Trophoblast cell (in vitro differentiated cells and primary cell): ENCODE data around the gene TARBP2.

Source experiments
- DNase-seq, 2 donors: peaks; one replicate each; pipeline ENCODE4 v3.0.0-alpha.2; 2016
- H2AFZ ChIP-seq: 2 replicates; pipeline ENCODE4 v1.6.1; 2013; ENCODE audit warnings: low read length, moderate library complexity, mild to moderate bottlenecking; ENCODE audit not compliant: insufficient read depth, poor library complexity
- H2AK5ac ChIP-seq: 2 replicates; pipeline ENCODE4 v1.6.1; 2013; ENCODE audit warnings: mild to moderate bottlenecking, low read length
- H2BK120ac ChIP-seq: 2 replicates; pipeline ENCODE4 v1.6.1; 2013; ENCODE audit warnings: low read length, mild to moderate bottlenecking, moderate library complexity; ENCODE audit not compliant: insufficient read depth, poor library complexity
- H2BK12ac ChIP-seq: 2 replicates; pipeline ENCODE4 v1.6.1; 2013; ENCODE audit warnings: mild to moderate bottlenecking, low read length, moderate library complexity
- H2BK5ac ChIP-seq: 2 replicates; pipeline ENCODE4 v1.6.1; 2013; ENCODE audit warnings: low read length, low read depth, moderate library complexity, mild to moderate bottlenecking; ENCODE audit not compliant: poor library complexity
- H3K14ac ChIP-seq: 2 replicates; pipeline ENCODE4 v1.6.1; 2013; ENCODE audit warnings: mild to moderate bottlenecking, low read length
- H3K18ac ChIP-seq: 2 replicates; pipeline ENCODE4 v1.6.1; 2013; ENCODE audit warnings: mild to moderate bottlenecking, low read length
- H3K23ac ChIP-seq: 2 replicates; pipeline ENCODE4 v1.6.1; 2013; ENCODE audit warnings: low read length
- H3K27ac ChIP-seq: 2 replicates; pipeline ENCODE4 v1.5.1; 2013; ENCODE audit warnings: low read depth, mild to moderate bottlenecking, inconsistent platforms, low read length, moderate library complexity
- H3K27me3 ChIP-seq: 2 replicates; pipeline ENCODE4 v1.6.1; 2013; ENCODE audit warnings: inconsistent platforms, mild to moderate bottlenecking, low read length, moderate library complexity; ENCODE audit not compliant: insufficient read depth
- H3K36me3 ChIP-seq, 2 experiments: 1 replicate in 1 of 2; 2 replicates in 1 of 2; pipeline ENCODE4 v1.6.1; 2013; ENCODE audit warnings: low read length in 2 of 2, mild to moderate bottlenecking in 2 of 2, moderate library complexity in 1 of 2; ENCODE audit not compliant: insufficient read depth in 2 of 2, control insufficient read depth in 1 of 2
- H3K4ac ChIP-seq: 2 replicates; pipeline ENCODE4 v1.6.1; 2013; ENCODE audit warnings: low read depth, mild to moderate bottlenecking, low read length, moderate library complexity
- H3K4me1 ChIP-seq, 2 experiments: 1 replicate in 1 of 2; 2 replicates in 1 of 2; pipeline ENCODE4 v1.6.1; 2013; ENCODE audit warnings: low read length in 2 of 2, mild to moderate bottlenecking in 2 of 2, moderate library complexity in 1 of 2; ENCODE audit not compliant: insufficient read depth in 2 of 2, control insufficient read depth in 1 of 2
- H3K4me2 ChIP-seq: 2 replicates; pipeline ENCODE4 v1.6.1; 2013; ENCODE audit warnings: inconsistent platforms, mild to moderate bottlenecking, low read length, moderate library complexity
- H3K4me3 ChIP-seq: 2 replicates; pipeline ENCODE4 v1.5.1; 2013; ENCODE audit warnings: mild to moderate bottlenecking, low read depth, low read length, inconsistent platforms
- H3K79me1 ChIP-seq: one replicate; pipeline ENCODE4 v1.6.1; 2013; ENCODE audit warnings: low read length
- H3K79me2 ChIP-seq: 2 replicates; pipeline ENCODE4 v1.6.1; 2013; ENCODE audit warnings: low read length, mild to moderate bottlenecking; ENCODE audit not compliant: control insufficient read depth, insufficient read depth, poor library complexity
- H3K9ac ChIP-seq: 2 replicates; pipeline ENCODE4 v1.6.1; 2013; ENCODE audit warnings: mild to moderate bottlenecking, low read length
- H3K9me3 ChIP-seq: 2 replicates; pipeline ENCODE4 v1.6.1; 2013; ENCODE audit warnings: low read depth, mild to moderate bottlenecking, control low read depth, inconsistent platforms, low read length; ENCODE audit not compliant: insufficient read depth
- H4K12ac ChIP-seq: 2 replicates; pipeline ENCODE4 v1.6.1; 2013; ENCODE audit warnings: low read depth, mild to moderate bottlenecking, low read length, moderate library complexity
- H4K8ac ChIP-seq: 2 replicates; pipeline ENCODE4 v1.6.1; 2013; ENCODE audit warnings: low read depth, mild to moderate bottlenecking, low read length, moderate library complexity
- H4K91ac ChIP-seq: one replicate; pipeline ENCODE4 v1.6.1; 2013; ENCODE audit warnings: low read depth, mild to moderate bottlenecking, low read length, moderate library complexity
- WGBS: extraction: QIAGEN DNeasy Blood & Tissue Kit; methylation state at CpG from one replicate; pipeline ENCODE4 v1.1.7; 2013; ENCODE audit warnings: missing lambda C conversion rate; ENCODE audit not compliant: insufficient read length, insufficient coverage; ENCODE audit errors: extremely low coverage; 5-methylcytosine and 5-hydroxymethylcytosine counted together

The TARBP2 gene

DNA sequence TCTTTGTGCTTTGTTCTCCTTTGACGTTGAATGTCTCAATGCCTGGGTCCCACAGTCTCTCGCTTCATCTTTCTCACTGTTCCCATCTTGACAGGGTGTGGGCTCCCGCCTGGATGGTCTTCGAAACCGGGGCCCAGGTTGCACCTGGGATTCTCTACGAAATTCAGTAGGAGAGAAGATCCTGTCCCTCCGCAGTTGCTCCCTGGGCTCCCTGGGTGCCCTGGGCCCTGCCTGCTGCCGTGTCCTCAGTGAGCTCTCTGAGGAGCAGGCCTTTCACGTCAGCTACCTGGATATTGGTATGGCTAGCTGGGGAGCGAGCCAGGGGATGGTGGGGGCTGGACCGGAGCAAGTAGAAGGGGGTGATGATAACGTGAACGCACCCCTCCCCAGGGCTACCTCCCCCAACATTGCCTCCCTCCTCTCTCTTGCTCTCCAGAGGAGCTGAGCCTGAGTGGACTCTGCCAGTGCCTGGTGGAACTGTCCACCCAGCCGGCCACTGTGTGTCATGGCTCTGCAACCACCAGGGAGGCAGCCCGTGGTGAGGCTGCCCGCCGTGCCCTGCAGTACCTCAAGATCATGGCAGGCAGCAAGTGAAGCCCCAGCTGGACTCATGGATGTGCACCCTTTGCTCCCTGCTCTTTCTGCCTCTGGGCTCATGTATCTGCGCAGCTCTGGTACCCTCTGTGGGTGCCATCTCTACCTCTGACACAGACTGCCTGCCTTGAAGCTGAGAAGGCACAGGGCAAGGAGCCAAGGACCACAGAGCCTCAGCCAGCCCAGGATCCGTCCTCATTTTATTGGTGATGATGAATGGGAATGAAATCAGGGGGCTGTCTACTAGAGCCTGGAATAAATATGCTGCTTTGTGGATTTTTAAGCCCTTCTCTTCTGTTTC lies 4.7 kb downstream of the TARBP2 start:
- Histone ChIP-seq H3K4me2 (no peak overlapping the region), H2AK5ac (no peak overlapping the region), H3K9ac (no peak overlapping the region), H2AFZ (no peak overlapping the region), H3K18ac (no peak overlapping the region), H2BK5ac (no peak overlapping the region), H3K23ac (no peak overlapping the region), H3K79me1 (peaks cover 11% of the 10 kb centered on the region), H2BK120ac (no peak overlapping the region), H3K14ac (no peak overlapping the region), H3K36me3 (peaks cover 37 to 53% of the 10 kb centered on the region in 2 experiments), H3K27me3 (no peaks in the 10 kb centered on the region), H4K91ac (no peak overlapping the region), H4K12ac (no peak overlapping the region), H4K8ac (no peak overlapping the region), H3K27ac (no peak overlapping the region), H3K4me1 (peaks cover 8% of the 10 kb centered on the region in 2 experiments), H3K4me3 (no peak overlapping the region), H3K79me2 (peaks cover 8% of the 10 kb centered on the region), H3K4ac (no peak overlapping the region), H3K9me3 (peaks cover 5% of the 10 kb centered on the region), H2BK12ac (no peak overlapping the region)
- DNase-seq: no peak
- WGBS: no CpG with 5 or more reads among the region's 19 CpGs

DNA sequence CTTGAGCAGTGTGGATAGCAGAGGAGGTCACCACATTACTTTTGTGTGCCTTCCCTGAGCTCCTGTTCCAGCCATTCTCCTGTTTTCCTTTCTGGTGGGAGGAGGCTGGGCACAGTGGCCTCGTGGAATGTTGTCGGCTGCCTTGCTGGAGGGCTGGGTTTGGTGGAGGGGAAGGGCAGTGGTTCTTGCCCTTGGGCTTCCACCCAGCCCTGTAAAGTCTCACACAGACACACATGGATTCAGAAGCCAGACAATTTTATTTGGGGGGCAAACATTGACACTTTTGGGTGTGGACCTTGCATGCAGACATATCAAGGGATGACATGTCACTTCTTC lies 5.3 kb downstream of the TARBP2 start:
- H3K36me3 ChIP-seq: peaks cover 37 to 54% of the 10 kb centered on the region in 2 experiments
- H3K79me2 ChIP-seq: peaks cover 6% of the 10 kb centered on the region
- no peak overlapping the region for H2AFZ ChIP-seq
- H4K91ac ChIP-seq: no peak overlapping the region
- no peak overlapping the region for H3K4me2 ChIP-seq
- H3K79me1 ChIP-seq: peaks cover 5% of the 10 kb centered on the region
- no peak for DNase-seq
- H3K4me3 ChIP-seq: no peak overlapping the region
- H3K4me1 ChIP-seq: peaks cover 8% of the 10 kb centered on the region in 2 experiments
- no peaks in the 10 kb centered on the region for H3K27me3 ChIP-seq
- H3K9ac ChIP-seq: no peak overlapping the region
- H4K12ac ChIP-seq: no peak overlapping the region
- no peak overlapping the region for H4K8ac ChIP-seq
- H2BK120ac ChIP-seq: no peak overlapping the region
- H3K14ac ChIP-seq: no peak overlapping the region
- H3K18ac ChIP-seq: no peak overlapping the region
- no CpG with 5 or more reads among the region's 2 CpGs for WGBS
- H3K9me3 ChIP-seq: peaks cover 5% of the 10 kb centered on the region
- no peak overlapping the region for H3K4ac ChIP-seq
- H2BK5ac ChIP-seq: no peak overlapping the region
- H2AK5ac ChIP-seq: no peak overlapping the region
- no peak overlapping the region for H3K27ac ChIP-seq
- no peak overlapping the region for H3K23ac ChIP-seq
- H2BK12ac ChIP-seq: no peak overlapping the region

DNA sequence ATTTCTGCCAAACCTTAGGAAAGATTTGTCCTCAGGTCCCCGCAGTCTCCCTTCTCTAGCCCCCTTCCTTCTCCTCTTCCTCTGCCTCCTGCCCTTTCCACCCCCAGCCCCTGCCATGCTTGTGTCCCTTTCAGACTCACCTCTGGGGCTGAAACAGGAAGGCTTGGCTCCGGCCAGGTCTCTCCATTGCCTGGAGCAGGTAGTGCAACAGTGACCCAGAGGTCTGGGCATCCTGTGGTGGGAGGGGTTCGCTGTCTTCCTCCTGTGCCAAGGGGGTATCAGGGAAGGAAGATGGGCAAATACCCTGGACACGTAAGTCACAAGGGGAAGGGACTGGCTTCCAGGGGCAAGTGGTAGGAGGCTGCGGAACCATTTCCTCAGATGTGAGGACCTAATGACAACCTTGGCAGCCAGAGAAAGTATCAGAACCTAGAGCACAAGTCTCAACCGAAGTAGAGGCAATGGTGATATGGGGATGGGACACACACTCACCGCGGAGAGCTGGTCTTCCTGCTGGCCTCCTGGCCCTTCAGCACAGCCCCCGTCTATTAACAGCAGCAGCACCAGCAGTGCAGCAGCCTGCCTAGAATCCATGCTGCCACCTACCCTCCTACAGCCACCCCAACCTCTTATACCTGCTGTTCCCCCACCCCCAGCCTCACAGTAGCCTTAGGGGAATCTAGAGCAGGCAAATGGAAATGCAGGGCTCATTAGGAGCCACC lies 6.0 kb downstream of the TARBP2 start, which contains the start of gene NPFF:
NPFF (minus strand) TSS at position 604 of the 722 bp plus-strand sequence; CDS start at position 594, 10 bp downstream.
- H4K12ac ChIP-seq: no peak within 1 kb of the TSS
- peaks cover 38 to 60% of the 10 kb centered on the region in 2 experiments for H3K36me3 ChIP-seq
- no peak within 1 kb of the TSS for H2BK120ac ChIP-seq
- no peak within 1 kb of the TSS for H3K4me2 ChIP-seq
- H3K14ac ChIP-seq: no peak within 1 kb of the TSS
- H2AFZ ChIP-seq: no peak within 1 kb of the TSS
- H3K23ac ChIP-seq: no peak within 1 kb of the TSS
- WGBS: no CpG with 5 or more reads among the region's 9 CpGs
- H3K9ac ChIP-seq: no peak within 1 kb of the TSS
- no peak within 1 kb of the TSS for H2BK12ac ChIP-seq
- H3K9me3 ChIP-seq: peaks cover 3% of the 10 kb centered on the region
- H4K91ac ChIP-seq: no peak within 1 kb of the TSS
- H3K18ac ChIP-seq: no peak within 1 kb of the TSS
- no peak within 1 kb of the TSS for H3K4me3 ChIP-seq
- H3K4ac ChIP-seq: no peak within 1 kb of the TSS
- H3K27me3 ChIP-seq: no peaks in the 10 kb centered on the region
- no peaks in the 10 kb centered on the region for H3K79me1 ChIP-seq
- H3K79me2 ChIP-seq: no peaks in the 10 kb centered on the region
- H3K27ac ChIP-seq: no peak within 1 kb of the TSS
- no peak within 1 kb of the TSS for H2BK5ac ChIP-seq
- no peak for DNase-seq
- H3K4me1 ChIP-seq: peaks cover 2% of the 10 kb centered on the region in 2 experiments
- no peak within 1 kb of the TSS for H2AK5ac ChIP-seq
- H4K8ac ChIP-seq: no peak within 1 kb of the TSS

DNA sequence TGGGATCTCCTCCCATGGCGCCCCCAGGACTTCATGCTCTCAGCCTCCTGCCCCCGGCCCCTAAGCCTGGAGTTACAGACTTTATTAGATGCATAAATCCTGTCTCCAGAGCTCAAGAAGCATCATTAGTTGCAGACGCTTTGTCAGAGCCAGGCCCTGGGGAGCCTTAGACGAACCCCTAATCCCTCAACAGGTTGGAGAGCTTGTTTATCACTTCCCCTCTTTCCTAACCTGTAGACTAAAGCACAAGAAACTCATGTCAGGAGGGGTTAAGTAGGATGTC lies 6.5 kb downstream of the TARBP2 start:
- Histone ChIP-seq H3K27me3 (no peaks in the 10 kb centered on the region), H2AFZ (no peak overlapping the region), H3K4me2 (no peak overlapping the region), H3K4me3 (no peak overlapping the region), H3K9ac (no peak overlapping the region), H2BK120ac (no peak overlapping the region), H3K18ac (no peak overlapping the region), H3K14ac (no peak overlapping the region), H3K4me1 (no peaks in the 10 kb centered on the region), H2BK5ac (no peak overlapping the region), H4K8ac (no peak overlapping the region), H3K79me2 (no peaks in the 10 kb centered on the region), H4K91ac (no peak overlapping the region), H3K4ac (no peak overlapping the region), H3K27ac (no peak overlapping the region), H3K9me3 (peaks cover 3% of the 10 kb centered on the region), H3K23ac (no peak overlapping the region), H3K79me1 (no peaks in the 10 kb centered on the region), H2BK12ac (no peak overlapping the region), H3K36me3 (peaks cover 42 to 64% of the 10 kb centered on the region in 2 experiments), H4K12ac (no peak overlapping the region), H2AK5ac (no peak overlapping the region)
- DNase-seq: no peak
- no CpG with 5 or more reads among the region's 4 CpGs for WGBS
